Measurements from ENCODE around the gene JAKMIP2.
"Not testable (repeated sequence)": the region's sequence is repeated elsewhere in the genome, so short reads cannot be mapped to it uniquely, and the experiment has no call there.

The JAKMIP2 gene

GRCh38 chr5:147782110-147783028 lies at the start of gene JAKMIP2:
TSS of gene JAKMIP2 (minus strand) at chr5:147782728. CDS start at chr5:147671806, 110,922 bp downstream.
- DNase-seq = peak; percentile 89

DNA sequence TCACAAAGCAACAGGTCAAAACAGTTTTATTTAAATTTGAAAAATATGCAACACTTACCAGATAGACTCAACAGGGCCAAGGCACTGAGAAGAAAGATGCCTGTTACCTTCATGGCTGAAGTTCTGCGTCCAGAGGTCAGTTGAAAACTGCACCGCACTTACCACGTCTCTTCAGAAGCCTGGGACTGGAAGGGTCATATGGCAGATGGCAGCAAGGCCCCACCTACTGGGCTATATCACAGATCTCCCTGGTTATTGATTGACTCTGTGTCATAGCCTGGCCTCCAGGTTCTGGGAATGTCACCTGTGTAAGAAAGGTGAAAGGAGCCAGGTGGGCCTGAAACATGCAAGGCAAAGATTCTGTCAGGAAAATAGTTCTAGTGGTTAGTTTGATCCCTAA lies 48.9 kb upstream of the JAKMIP2 start, which contains the start of gene SPINK1:
TSS of gene SPINK1 (minus strand) at position 207 of the 400 bp plus-strand sequence. CDS start at position 113, 94 bp downstream.
- DNase-seq = no peak

DNA sequence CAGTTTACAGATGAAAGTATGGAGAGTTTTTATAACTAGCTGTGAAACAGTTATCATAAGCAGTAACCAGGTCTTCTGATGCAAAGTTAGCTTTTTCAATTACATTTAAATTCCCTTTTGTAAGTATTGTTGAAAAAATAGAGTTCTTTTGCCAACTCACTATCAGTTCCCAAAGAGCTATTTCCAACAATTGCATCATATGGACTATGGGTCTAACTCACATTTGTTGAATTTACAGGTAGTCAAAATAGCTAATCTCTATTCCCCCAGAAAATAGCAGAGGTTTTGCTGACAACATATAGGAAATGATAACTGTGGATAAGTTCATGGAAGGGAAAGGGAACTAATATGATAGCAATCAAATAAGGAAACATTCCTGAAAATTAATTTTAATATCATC lies 47.5 kb upstream of the JAKMIP2 start:
- no peak for DNase-seq

- not testable (repeated sequence) for DNase-seq
These were observed 44.5 kb upstream of the JAKMIP2 start for GRCh38 chr5:147827017-147827416.

- no peak for DNase-seq
These were observed 43.8 kb upstream of the JAKMIP2 start for GRCh38 chr5:147826361-147826760.

DNA sequence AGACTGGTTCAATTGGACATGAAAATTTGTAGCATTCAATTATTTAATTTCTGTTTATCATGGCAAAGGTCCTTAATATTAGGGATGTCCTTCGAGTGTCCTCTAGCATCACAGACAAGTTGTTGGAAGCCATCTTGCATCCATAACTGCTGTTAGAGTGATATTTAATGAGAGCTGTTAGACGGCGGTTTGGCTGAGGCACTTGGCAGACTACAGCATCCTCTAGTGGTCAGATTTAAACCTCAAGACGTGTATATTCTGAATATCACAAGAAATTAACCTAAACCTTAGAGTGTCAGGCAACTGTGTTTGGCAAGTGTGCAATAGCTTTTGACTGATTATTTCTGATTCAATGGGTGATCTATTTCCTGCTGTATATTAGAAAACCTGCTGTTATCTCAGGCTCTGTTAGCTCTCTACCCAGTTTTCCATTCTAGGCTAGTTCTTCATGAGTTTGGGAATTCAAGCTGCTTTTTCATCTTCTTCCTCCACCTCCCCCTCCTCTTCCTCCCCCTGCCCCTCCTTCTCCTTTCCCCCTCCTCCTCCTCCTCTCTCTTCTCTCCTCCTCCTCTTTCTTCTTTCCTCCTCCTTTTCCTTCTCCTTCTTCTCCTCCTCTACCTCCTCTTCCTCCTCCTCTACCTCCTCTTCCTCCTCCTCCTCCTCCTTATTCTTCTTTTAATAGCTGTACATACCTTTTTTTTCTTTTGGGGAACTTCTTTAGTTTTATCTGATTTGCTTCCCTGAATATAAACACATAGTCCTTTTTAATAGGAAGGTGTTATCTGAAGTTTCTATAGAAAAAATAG lies 40.4 kb upstream of the JAKMIP2 start:
- peak; percentile 80 for DNase-seq

DNA sequence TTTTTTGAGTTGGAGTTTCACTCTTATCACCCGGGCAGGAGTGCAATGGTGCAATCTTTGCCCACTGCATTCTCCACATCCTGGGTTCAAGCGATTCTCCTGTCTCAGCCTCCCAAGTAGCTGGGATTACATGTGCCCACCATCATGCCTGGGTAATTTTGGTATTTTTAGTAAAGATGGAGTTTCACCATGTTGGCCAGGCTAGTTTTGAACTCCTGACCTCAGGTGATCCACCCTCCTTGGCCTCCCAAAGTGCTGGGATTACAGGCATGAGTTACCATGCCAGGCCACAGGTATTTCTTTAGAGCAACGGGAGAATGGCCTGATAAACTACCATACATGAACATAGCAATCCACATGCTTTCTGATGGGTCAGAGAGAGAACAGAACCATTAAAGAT lies 39.7 kb upstream of the JAKMIP2 start:
- not testable (repeated sequence) for DNase-seq

DNA sequence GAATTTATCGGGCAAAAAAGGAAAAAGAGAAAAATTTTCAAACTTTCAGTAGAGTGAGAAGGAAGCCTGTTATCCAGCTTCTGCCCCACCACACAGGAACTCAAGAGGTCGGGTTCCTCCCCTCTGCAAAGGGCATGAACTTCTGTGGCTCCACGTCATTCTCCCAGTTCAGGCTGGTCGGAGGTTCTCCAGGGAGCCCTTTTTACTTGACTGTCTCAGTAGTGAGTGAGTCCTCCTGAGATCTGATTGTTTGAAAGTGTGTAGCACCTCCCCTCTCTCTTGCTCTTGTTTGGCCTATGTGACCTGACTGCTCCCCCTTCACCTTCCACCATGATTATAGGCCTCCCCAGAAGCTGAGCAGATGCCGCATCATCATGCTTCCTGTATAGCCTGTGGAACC lies 39.2 kb upstream of the JAKMIP2 start:
- DNase-seq = no peak

- DNase-seq = no peak
These were observed 36.8 kb upstream of the JAKMIP2 start for GRCh38 chr5:147819261-147819770.

GRCh38 chr5:147818290-147818689 lies 35.8 kb upstream of the JAKMIP2 start:
- DNase-seq = no peak

DNA sequence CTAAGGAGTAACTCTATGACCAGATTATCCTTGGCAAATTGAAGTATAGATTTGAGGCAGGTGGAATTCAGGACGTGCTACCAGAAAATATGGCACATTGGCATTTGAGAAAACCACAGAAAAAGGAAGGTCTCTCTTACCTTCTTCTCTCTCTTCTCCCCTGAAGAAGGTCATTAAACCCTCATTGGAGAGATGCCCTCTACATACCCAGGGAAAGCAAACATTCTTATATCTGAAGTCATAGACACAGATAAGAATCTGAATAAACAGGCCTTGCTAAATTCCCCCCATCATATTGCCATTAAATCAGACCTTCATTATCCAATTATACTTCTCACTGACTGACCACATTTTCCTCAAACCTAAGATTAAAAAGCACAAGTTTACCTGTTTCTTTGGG lies 31.2 kb upstream of the JAKMIP2 start:
- no peak for DNase-seq

GRCh38 chr5:147809830-147810666 lies 27.5 kb upstream of the JAKMIP2 start:
- no peak for DNase-seq

DNA sequence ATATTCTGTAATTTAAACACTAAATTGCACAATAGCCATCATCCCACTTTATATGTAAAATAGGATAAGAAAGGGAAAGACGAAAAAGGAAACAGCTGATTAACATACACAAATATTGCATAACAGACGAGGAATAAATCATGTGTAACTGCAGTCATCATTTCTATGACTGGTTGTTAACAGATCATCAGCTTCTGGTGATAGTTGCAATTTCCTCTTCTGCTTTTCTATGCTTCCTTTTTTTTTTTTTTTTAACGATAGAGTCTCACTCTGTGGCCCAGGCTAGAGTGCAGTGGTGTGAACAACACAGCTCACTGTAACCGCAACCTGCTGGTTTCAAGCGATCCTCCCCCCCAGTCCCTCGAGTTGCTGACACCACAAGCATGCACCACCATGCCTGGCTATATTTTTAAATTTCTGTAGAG lies 22.5 kb upstream of the JAKMIP2 start:
- DNase-seq = peak; percentile 28

GRCh38 chr5:147804334-147804733 lies 21.8 kb upstream of the JAKMIP2 start:
- DNase-seq = no peak

DNA sequence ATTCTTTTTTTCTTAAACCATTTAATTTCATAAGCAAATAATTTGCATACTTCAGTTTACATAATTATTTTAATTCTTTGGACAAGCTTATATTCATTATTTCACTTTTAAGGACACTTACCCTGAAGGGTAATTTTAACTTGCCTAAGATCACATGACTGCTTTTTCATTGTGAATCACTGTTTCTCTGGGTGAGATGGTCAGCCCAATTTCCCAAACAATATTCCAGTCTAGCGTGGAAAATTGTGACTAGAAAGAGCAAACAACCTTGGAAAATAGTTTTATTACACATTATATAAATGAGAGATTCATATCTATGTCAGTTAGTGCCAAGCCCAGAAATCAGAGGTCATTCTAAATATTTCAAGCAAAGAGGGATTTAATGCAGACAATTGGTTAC lies 21.4 kb upstream of the JAKMIP2 start:
- DNase-seq = no peak

- not testable (repeated sequence) for DNase-seq
These were observed 20.6 kb upstream of the JAKMIP2 start for GRCh38 chr5:147803161-147803560.

GRCh38 chr5:147801461-147801860 lies 18.9 kb upstream of the JAKMIP2 start:
- DNase-seq = no peak

GRCh38 chr5:147800491-147800890 lies 18.0 kb upstream of the JAKMIP2 start:
- no peak for DNase-seq

- DNase-seq = no peak
These were observed 14.2 kb upstream of the JAKMIP2 start for GRCh38 chr5:147796556-147797308.

DNA sequence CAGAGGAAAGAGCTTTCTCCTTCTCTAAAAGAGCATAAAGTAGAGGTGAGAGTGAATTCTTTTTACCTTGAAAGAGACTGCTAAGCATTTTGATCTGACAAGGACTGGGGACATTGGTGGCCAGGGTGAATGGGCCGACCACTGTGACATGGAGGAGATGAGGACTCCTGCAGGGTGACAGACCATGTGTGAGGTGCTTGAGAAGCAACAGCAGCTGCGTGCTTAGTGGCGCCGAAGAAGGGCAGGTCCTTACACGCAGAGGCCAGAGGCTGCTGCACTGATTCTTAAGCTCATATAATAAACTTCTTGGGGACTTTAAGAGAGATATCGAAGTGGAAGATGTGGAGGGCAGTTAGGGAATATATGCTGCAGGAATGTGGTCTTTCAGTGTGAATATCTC lies 8.7 kb upstream of the JAKMIP2 start:
- no peak for DNase-seq

GRCh38 chr5:147789820-147790219 lies 7.3 kb upstream of the JAKMIP2 start:
- no peak for DNase-seq

GRCh38 chr5:147788023-147788422 lies 5.5 kb upstream of the JAKMIP2 start:
- no peak for DNase-seq

Data from hematopoietic multipotent progenitor cell treated with erythropoietin and hydrocortisone succinate and interleukin-3 and kit ligand, for 8 days (in vitro differentiated cells).